ENCODE results near the gene TCF7. TPM values are rescaled to one million over a fixed set of nuclear protein-coding genes. Genes with fewer than 3 reads are reported as not detected.

The TCF7 gene
- total and polyA plus RNA-seq, 4 donors, result 1.3 to 2.7 (median 2.2) TPM

DNA sequence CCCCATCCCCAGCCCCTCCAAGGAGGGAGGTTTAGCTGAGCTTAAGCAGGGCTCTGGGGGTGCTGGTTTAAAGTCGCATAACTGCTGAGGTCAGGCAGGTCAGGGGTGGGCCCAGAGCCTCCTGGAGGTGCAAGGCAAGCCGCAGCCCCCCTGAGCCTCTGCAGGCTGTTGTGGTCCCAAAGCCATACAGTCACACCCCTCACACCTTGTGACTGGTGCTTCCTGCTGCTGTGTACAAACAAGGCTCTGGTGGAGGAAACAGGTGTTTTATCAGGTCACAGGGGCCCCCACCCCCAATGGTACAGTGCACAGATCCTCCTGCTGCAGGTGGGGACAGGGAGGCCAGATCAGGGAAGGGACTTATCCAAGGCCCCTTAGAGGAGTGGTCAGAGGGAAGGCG, 8.0 kb downstream of the TCF7 start:
- TF ChIP-seq RAD21 (IDR thresholded peaks at IDR 0.05) (no peak), GABPA (IDR thresholded peaks at IDR 0.05 in 1 of 2, conservative IDR thresholded peaks at IDR 0.05 in 1 of 2) (no peak), HNF4G (IDR thresholded peaks at IDR 0.05) (no peak), TAF1 (conservative IDR thresholded peaks at IDR 0.05) (no peak), JUND (IDR thresholded peaks at IDR 0.05) (no peak), YY1 (IDR thresholded peaks at IDR 0.05) (no peak), FOXA1 (IDR thresholded peaks at IDR 0.05) (no peak), NR2F2 (IDR thresholded peaks at IDR 0.05) (no peak)
- TF ChIP-seq, protein P1, sequence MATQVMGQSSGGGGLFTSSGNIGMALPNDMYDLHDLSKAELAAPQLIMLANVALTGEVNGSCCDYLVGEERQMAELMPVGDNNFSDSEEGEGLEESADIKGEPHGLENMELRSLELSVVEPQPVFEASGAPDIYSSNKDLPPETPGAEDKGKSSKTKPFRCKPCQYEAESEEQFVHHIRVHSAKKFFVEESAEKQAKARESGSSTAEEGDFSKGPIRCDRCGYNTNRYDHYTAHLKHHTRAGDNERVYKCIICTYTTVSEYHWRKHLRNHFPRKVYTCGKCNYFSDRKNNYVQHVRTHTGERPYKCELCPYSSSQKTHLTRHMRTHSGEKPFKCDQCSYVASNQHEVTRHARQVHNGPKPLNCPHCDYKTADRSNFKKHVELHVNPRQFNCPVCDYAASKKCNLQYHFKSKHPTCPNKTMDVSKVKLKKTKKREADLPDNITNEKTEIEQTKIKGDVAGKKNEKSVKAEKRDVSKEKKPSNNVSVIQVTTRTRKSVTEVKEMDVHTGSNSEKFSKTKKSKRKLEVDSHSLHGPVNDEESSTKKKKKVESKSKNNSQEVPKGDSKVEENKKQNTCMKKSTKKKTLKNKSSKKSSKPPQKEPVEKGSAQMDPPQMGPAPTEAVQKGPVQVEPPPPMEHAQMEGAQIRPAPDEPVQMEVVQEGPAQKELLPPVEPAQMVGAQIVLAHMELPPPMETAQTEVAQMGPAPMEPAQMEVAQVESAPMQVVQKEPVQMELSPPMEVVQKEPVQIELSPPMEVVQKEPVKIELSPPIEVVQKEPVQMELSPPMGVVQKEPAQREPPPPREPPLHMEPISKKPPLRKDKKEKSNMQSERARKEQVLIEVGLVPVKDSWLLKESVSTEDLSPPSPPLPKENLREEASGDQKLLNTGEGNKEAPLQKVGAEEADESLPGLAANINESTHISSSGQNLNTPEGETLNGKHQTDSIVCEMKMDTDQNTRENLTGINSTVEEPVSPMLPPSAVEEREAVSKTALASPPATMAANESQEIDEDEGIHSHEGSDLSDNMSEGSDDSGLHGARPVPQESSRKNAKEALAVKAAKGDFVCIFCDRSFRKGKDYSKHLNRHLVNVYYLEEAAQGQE (IDR thresholded peaks at IDR 0.05), result no peak
- TF ChIP-seq, protein P2, sequence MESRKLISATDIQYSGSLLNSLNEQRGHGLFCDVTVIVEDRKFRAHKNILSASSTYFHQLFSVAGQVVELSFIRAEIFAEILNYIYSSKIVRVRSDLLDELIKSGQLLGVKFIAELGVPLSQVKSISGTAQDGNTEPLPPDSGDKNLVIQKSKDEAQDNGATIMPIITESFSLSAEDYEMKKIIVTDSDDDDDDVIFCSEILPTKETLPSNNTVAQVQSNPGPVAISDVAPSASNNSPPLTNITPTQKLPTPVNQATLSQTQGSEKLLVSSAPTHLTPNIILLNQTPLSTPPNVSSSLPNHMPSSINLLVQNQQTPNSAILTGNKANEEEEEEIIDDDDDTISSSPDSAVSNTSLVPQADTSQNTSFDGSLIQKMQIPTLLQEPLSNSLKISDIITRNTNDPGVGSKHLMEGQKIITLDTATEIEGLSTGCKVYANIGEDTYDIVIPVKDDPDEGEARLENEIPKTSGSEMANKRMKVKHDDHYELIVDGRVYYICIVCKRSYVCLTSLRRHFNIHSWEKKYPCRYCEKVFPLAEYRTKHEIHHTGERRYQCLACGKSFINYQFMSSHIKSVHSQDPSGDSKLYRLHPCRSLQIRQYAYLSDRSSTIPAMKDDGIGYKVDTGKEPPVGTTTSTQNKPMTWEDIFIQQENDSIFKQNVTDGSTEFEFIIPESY (IDR thresholded peaks at IDR 0.05), result no peak
- TF ChIP-seq, protein P3, sequence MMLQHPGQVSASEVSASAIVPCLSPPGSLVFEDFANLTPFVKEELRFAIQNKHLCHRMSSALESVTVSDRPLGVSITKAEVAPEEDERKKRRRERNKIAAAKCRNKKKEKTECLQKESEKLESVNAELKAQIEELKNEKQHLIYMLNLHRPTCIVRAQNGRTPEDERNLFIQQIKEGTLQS (IDR thresholded peaks at IDR 0.05), result no peak
- TF ChIP-seq, protein P4, sequence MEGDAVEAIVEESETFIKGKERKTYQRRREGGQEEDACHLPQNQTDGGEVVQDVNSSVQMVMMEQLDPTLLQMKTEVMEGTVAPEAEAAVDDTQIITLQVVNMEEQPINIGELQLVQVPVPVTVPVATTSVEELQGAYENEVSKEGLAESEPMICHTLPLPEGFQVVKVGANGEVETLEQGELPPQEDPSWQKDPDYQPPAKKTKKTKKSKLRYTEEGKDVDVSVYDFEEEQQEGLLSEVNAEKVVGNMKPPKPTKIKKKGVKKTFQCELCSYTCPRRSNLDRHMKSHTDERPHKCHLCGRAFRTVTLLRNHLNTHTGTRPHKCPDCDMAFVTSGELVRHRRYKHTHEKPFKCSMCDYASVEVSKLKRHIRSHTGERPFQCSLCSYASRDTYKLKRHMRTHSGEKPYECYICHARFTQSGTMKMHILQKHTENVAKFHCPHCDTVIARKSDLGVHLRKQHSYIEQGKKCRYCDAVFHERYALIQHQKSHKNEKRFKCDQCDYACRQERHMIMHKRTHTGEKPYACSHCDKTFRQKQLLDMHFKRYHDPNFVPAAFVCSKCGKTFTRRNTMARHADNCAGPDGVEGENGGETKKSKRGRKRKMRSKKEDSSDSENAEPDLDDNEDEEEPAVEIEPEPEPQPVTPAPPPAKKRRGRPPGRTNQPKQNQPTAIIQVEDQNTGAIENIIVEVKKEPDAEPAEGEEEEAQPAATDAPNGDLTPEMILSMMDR (IDR thresholded peaks at IDR 0.05; ENCODE audit: low read depth, low read length, missing input control), result no peak
- no peak overlapping the region for H3K27ac ChIP-seq (ENCODE audit: low read depth in 1 of 2, low read length in 2 of 2)
- H3K4me3 ChIP-seq (ENCODE audit: low read depth in 1 of 3, low read length in 3 of 3), result no peak overlapping the region
- 93% methylated on average over 3 of the region's 3 CpGs for WGBS
- H3K9me3 ChIP-seq (ENCODE audit: control insufficient read depth in 4 of 4, low read length in 3 of 4), result no peaks in the 10 kb centered on the region
- peaks cover 0 to 3% (median 0%) of the 10 kb centered on the region in 4 donors for H3K36me3 ChIP-seq (ENCODE audit: control insufficient read depth in 4 of 4, insufficient read depth in 3 of 4, low read depth in 1 of 4, low read length in 3 of 4)
- H3K4me1 ChIP-seq (ENCODE audit: control insufficient read depth in 4 of 4, insufficient read depth in 4 of 4, low read length in 3 of 4), result peaks cover 0 to 10% (median 4%) of the 10 kb centered on the region in 4 donors
- H3K27me3 ChIP-seq (ENCODE audit: control insufficient read depth in 4 of 4, insufficient read depth in 4 of 4, low read length in 3 of 4), result no peaks in the 10 kb centered on the region
- no peak overlapping the region for H3K9ac ChIP-seq (ENCODE audit: low read depth in 1 of 2, low read length in 2 of 2)
- no peak for DNase-seq (ENCODE audit: low spot score)

- peaks cover 0 to 10% (median 3%) of the 10 kb centered on the region in 4 donors for H3K4me1 ChIP-seq (ENCODE audit: control insufficient read depth in 4 of 4, insufficient read depth in 4 of 4, low read length in 3 of 4)
- WGBS, result 94% methylated on average over 6 of the region's 6 CpGs
- DNase-seq (ENCODE audit: low spot score), result no peak
Measured at GRCh38 chr5:134123360-134123759, 8.9 kb downstream of the TCF7 start.

More at GRCh38 chr5:134123360-134123759, 8.9 kb downstream of the TCF7 start:
- no peak overlapping the region for H3K27ac ChIP-seq (ENCODE audit: low read depth in 1 of 2, low read length in 2 of 2)
- H3K4me3 ChIP-seq (ENCODE audit: low read depth in 1 of 3, low read length in 3 of 3), result no peak overlapping the region
- no peaks in the 10 kb centered on the region for H3K27me3 ChIP-seq (ENCODE audit: control insufficient read depth in 4 of 4, insufficient read depth in 4 of 4, low read length in 3 of 4)
- no peaks in the 10 kb centered on the region for H3K9me3 ChIP-seq (ENCODE audit: control insufficient read depth in 4 of 4, low read length in 3 of 4)
- TF ChIP-seq, protein P3 (IDR thresholded peaks at IDR 0.05), result no peak
- TF ChIP-seq RAD21 (IDR thresholded peaks at IDR 0.05) (no peak), NR2F2 (IDR thresholded peaks at IDR 0.05) (no peak), HNF4G (IDR thresholded peaks at IDR 0.05) (no peak), FOXA1 (IDR thresholded peaks at IDR 0.05) (no peak), GABPA (IDR thresholded peaks at IDR 0.05 in 1 of 2, conservative IDR thresholded peaks at IDR 0.05 in 1 of 2) (no peak)
- TF ChIP-seq, protein P2 (IDR thresholded peaks at IDR 0.05), result no peak
- peaks cover 0 to 3% (median 0%) of the 10 kb centered on the region in 4 donors for H3K36me3 ChIP-seq (ENCODE audit: control insufficient read depth in 4 of 4, insufficient read depth in 3 of 4, low read depth in 1 of 4, low read length in 3 of 4)
- H3K9ac ChIP-seq (ENCODE audit: low read depth in 1 of 2, low read length in 2 of 2), result no peak overlapping the region

Measured in liver (tissue), 9 donors.